ENCODE measurements around the gene PRDM13. TPM values are rescaled to one million over a fixed set of nuclear protein-coding genes. Genes with fewer than 3 reads are reported as not detected.
A peak's percentile ranks its signal among the peaks of the same experiment; 100 is the strongest.

The PRDM13 gene
- total RNA-seq (not detected), polyA plus RNA-seq (under 0.01 TPM)
- long read RNA-seq, donor 1, result 0 reads
- long read RNA-seq, donor 2, result 0 reads
- long read RNA-seq, donor 3, result 0 reads
- long read RNA-seq, donor 4, result 0 reads
- long read RNA-seq, donor 5, result 0 reads
- long read RNA-seq, donor 6, result 0 reads
- long read RNA-seq, donor 7, result 0 reads
- long read RNA-seq, donor 8, result 0 reads
- long read RNA-seq, donor 9, result 0 reads
- long read RNA-seq, donor 10, partial matches to known transcripts, result 26 of 31 reads
- long read RNA-seq, donor 10, other reads (novel, unspliced or antisense), result 5 of 31 reads

DNA sequence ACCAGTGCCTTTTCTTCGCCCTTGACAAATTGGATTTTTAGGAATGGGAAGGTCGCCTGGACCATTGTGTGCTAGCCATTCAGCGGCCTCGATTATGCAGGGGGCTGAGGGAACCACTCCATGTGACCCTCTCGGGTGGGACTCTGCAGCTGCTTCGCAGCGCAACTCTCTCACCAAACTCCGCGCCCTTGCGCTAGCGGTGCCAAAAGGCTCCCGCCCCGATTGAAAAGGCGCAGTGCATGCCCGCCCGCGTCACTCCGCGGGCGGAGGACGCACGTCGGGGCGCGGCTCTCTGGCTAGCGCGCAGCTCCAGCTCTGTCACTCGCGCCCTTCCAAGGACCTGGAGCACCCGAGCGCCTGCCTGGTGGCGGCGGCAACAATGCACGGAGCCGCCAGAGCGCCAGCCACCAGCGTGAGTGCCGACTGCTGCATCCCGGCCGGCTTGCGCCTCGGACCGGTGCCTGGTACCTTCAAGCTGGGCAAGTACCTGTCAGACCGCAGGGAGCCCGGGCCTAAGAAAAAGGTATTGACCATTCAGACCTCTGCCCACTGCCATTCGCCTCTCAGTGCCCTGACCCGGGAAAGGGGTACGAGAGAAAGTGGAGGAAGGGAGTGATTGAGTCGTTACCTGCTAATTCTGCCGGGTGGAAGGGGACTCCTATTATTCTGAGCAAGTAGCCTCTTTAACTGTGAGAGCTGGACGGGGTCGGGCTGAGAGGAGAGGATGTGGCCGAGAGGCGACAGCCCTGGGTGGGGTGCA is at the start of gene PRDM13:
TSS of gene PRDM13 (plus strand) at position 178 of the 760 bp plus-strand sequence. CDS start at position 380, 202 bp downstream.
- DNase-seq (ENCODE audit: low read depth in 6 of 9, low spot score in 9 of 9), result no peak
- Histone ChIP-seq H3K36me3 (ENCODE audit: control insufficient read depth in 2 of 2, insufficient read depth in 2 of 2, low read length in 1 of 2) (no peaks in the 10 kb centered on the region), H3K27ac (ENCODE audit: low read depth in 1 of 2, low read length in 1 of 2) (no peak within 1 kb of the TSS), H3K27me3 (ENCODE audit: control insufficient read depth in 2 of 2, insufficient read depth in 1 of 2, low read length in 1 of 2) (peaks cover 80 to 100% of the 10 kb centered on the region in 2 donors), H3K4me1 (ENCODE audit: control insufficient read depth in 2 of 2, insufficient read depth in 2 of 2, low read length in 2 of 2) (peaks cover 9 to 29% of the 10 kb centered on the region in 2 donors), H3K9me3 (ENCODE audit: control insufficient read depth in 2 of 2, insufficient read depth in 1 of 2, low read length in 1 of 2) (peaks cover 0 to 26% of the 10 kb centered on the region in 2 donors), H3K4me3 (ENCODE audit: low read length in 2 of 2) (no peak within 1 kb of the TSS)
- 10% methylated on average over 54 of the region's 54 CpGs for WGBS

DNA sequence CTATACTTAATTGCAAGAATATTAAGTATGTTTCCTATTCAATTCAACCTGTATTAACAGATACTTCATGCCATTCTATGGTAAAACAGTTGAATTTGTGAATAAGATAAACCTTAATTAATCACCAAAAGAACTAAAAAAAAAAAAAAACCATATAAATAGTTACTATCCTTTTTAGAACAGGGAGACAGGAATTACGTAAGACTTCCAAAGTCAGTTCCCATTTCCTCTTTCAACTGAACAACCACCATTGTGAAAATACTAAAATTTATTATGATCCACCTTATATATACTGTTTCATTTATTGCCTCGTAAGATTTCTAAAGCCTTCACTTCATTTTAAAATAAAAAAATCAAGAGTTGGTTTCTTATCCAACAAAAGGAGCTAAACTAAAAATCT is 47.6 kb upstream of the PRDM13 start:
- 97% methylated on average over 2 of the region's 2 CpGs for WGBS
- no peaks in the 10 kb centered on the region for H3K4me1 ChIP-seq (ENCODE audit: control insufficient read depth in 2 of 2, insufficient read depth in 2 of 2, low read length in 2 of 2)
- H3K9me3 ChIP-seq (ENCODE audit: control insufficient read depth in 2 of 2, insufficient read depth in 1 of 2, low read length in 1 of 2), result no peaks in the 10 kb centered on the region
- no peak overlapping the region for H3K4me3 ChIP-seq (ENCODE audit: low read length in 2 of 2)
- no peak overlapping the region for H3K27ac ChIP-seq (ENCODE audit: low read depth in 1 of 2, low read length in 1 of 2)
- H3K27me3 ChIP-seq (ENCODE audit: control insufficient read depth in 2 of 2, insufficient read depth in 1 of 2, low read length in 1 of 2), result no peaks in the 10 kb centered on the region
- no peak for DNase-seq (ENCODE audit: low read depth in 6 of 9, low spot score in 9 of 9)
- H3K36me3 ChIP-seq (ENCODE audit: control insufficient read depth in 2 of 2, insufficient read depth in 2 of 2, low read length in 1 of 2), result peaks cover 18 to 48% of the 10 kb centered on the region in 2 donors

GRCh38 chr6:99560668-99561067 is 46.0 kb upstream of the PRDM13 start:
- Histone ChIP-seq H3K9me3 (ENCODE audit: control insufficient read depth in 2 of 2, insufficient read depth in 1 of 2, low read length in 1 of 2) (no peaks in the 10 kb centered on the region), H3K4me3 (ENCODE audit: low read length in 2 of 2) (no peak overlapping the region), H3K4me1 (ENCODE audit: control insufficient read depth in 2 of 2, insufficient read depth in 2 of 2, low read length in 2 of 2) (no peaks in the 10 kb centered on the region), H3K36me3 (ENCODE audit: control insufficient read depth in 2 of 2, insufficient read depth in 2 of 2, low read length in 1 of 2) (peaks cover 13 to 35% of the 10 kb centered on the region in 2 donors), H3K27ac (ENCODE audit: low read depth in 1 of 2, low read length in 1 of 2) (no peak overlapping the region), H3K27me3 (ENCODE audit: control insufficient read depth in 2 of 2, insufficient read depth in 1 of 2, low read length in 1 of 2) (no peaks in the 10 kb centered on the region)
- 98% methylated on average over 4 of the region's 4 CpGs for WGBS
- no peak for DNase-seq (ENCODE audit: low read depth in 6 of 9, low spot score in 9 of 9)

DNA sequence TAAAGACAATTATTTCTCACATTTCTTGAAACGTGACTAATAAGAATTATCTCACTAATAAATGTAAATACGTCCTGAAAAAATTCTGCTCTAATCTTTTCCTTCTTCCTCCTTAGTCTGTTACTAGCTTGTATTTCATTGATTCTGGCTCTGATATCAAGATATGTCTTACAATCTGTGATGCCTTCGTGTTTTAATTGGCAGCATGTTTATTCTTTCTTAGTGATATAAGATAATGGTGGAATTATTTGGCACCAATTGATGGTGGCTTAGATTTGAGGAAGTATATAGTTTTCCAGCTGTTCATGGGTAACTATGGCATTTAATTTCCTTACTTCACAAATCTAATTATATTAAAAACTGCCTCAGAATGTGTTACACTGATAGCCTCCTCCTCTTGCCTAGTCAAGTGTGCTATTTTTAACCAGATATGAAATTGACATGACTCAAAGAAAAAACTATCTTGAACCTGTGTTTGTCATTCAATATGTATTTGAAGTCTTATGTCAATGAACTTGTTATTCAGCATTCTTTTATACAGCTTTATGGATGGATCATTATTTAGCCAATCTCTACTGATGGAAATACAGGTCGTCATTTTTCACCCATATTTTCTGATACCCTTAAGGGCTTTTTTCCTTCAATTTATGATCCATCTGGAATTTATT is 43.4 kb upstream of the PRDM13 start:
- H3K4me3 ChIP-seq (ENCODE audit: low read length in 2 of 2), result no peak overlapping the region
- 97% methylated on average over 4 of the region's 4 CpGs for WGBS
- no peak overlapping the region for H3K27ac ChIP-seq (ENCODE audit: low read depth in 1 of 2, low read length in 1 of 2)

DNA sequence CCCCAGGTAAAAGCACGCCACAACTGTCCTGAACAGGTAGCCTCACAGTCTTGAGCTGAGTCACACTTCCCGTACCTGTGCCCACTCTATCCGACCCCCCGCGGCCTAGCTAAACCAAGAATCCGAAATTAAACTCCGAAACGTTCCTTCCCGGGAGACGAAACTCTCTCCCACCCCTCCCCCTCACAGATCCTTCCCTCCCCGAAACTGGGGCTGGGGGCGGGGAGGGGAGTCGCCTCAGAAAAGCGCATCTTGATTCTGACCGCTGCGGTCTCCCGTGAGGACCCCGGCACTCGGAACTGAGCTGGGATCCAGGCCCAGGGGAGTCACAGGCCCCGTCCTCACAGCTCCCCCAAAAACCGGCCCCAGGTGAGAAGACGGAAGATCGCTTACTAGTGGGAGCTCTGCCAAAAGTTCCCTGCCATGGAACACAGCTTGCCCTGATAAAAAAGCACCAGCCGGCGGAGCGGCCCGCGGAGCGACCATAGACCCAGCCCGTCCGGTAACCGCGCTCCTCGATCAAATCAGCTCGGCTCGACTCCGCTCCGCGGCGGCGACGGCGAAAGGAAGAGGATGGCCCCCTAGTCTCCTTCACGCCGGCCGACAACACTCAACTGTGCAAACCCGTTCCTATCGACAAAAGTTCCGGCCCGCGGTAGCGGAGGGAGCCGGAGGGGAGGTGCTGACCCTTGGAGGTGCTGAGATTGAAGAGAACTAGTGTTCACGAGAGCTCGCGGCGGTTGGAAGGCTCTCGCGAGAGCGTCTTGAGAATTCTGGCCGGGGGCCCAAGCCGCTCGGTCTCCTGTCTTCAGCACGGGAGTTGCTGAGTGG is 38.3 kb upstream of the PRDM13 start, which contains the start of gene CCNC:
TSS of gene CCNC (minus strand) at position 558 of the 831 bp plus-strand sequence. CDS start at position 425, 133 bp downstream.
- DNase-seq (ENCODE audit: low read depth in 6 of 9, low spot score in 9 of 9), result peak; percentile 73 to 95 (median 80)
- Histone ChIP-seq H3K9me3 (ENCODE audit: control insufficient read depth in 2 of 2, insufficient read depth in 1 of 2, low read length in 1 of 2) (peaks cover 0 to 6% of the 10 kb centered on the region in 2 donors), H3K27ac (ENCODE audit: low read depth in 1 of 2, low read length in 1 of 2) (peak within 1 kb of the TSS; percentile 77 to 87), H3K4me1 (ENCODE audit: control insufficient read depth in 2 of 2, insufficient read depth in 2 of 2, low read length in 2 of 2) (peaks cover 0 to 2% of the 10 kb centered on the region in 2 donors), H3K27me3 (ENCODE audit: control insufficient read depth in 2 of 2, insufficient read depth in 1 of 2, low read length in 1 of 2) (no peaks in the 10 kb centered on the region), H3K4me3 (ENCODE audit: low read length in 2 of 2) (peak within 1 kb of the TSS; percentile 65 to 90), H3K36me3 (ENCODE audit: control insufficient read depth in 2 of 2, insufficient read depth in 2 of 2, low read length in 1 of 2) (no peaks in the 10 kb centered on the region)
- WGBS, result under 1% methylated on average over 64 of the region's 64 CpGs

More for the DNA sequence above, 43.4 kb upstream of the PRDM13 start:
- Histone ChIP-seq H3K9me3 (ENCODE audit: control insufficient read depth in 2 of 2, insufficient read depth in 1 of 2, low read length in 1 of 2) (peaks cover 0 to under 1% of the 10 kb centered on the region in 2 donors), H3K4me1 (ENCODE audit: control insufficient read depth in 2 of 2, insufficient read depth in 2 of 2, low read length in 2 of 2) (no peaks in the 10 kb centered on the region), H3K36me3 (ENCODE audit: control insufficient read depth in 2 of 2, insufficient read depth in 2 of 2, low read length in 1 of 2) (peaks cover 4 to 13% of the 10 kb centered on the region in 2 donors), H3K27me3 (ENCODE audit: control insufficient read depth in 2 of 2, insufficient read depth in 1 of 2, low read length in 1 of 2) (no peaks in the 10 kb centered on the region)
- DNase-seq (ENCODE audit: low read depth in 6 of 9, low spot score in 9 of 9), result no peak

DNA sequence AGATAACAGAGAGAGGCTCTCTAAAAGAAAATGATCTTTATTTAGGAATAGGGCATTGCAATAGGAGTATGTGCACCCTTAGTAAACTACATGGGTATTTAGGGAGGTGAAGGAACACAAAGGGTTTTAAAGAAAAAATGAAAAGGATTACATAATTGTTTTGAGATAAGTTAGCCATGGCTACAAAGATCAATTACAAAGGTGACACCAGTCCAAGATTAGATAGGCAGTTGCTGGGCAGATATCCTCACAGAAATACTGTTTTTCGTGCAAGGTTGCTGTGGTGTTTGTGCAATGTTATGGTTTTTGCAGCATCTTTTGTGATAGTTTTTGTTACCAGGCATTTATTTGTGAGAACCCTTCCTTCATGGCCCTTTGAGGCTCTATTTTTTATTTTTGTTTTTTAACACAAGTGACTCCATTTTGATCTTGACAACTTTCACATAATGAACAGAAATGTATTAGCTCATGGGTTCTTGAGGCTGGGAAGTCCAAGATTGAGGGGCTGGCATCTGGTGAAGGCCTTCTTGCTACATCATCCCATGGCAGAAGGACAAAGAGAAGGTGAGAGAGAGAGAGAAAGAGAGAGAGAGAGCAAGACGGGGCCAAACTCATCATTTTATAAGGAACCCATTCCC is 32.5 kb upstream of the PRDM13 start:
- 95% methylated on average over 2 of the region's 2 CpGs for WGBS
- no peak for DNase-seq (ENCODE audit: low read depth in 6 of 9, low spot score in 9 of 9)
- H3K4me1 ChIP-seq (ENCODE audit: control insufficient read depth in 2 of 2, insufficient read depth in 2 of 2, low read length in 2 of 2), result peaks cover 0 to 2% of the 10 kb centered on the region in 2 donors

GRCh38 chr6:99575544-99576227 is 30.9 kb upstream of the PRDM13 start:
- DNase-seq (ENCODE audit: low read depth in 6 of 9, low spot score in 9 of 9), result no peak
- Histone ChIP-seq H3K4me1 (ENCODE audit: control insufficient read depth in 2 of 2, insufficient read depth in 2 of 2, low read length in 2 of 2) (peaks cover 0 to 2% of the 10 kb centered on the region in 2 donors), H3K4me3 (ENCODE audit: low read length in 2 of 2) (no peak overlapping the region), H3K9me3 (ENCODE audit: control insufficient read depth in 2 of 2, insufficient read depth in 1 of 2, low read length in 1 of 2) (no peaks in the 10 kb centered on the region), H3K27me3 (ENCODE audit: control insufficient read depth in 2 of 2, insufficient read depth in 1 of 2, low read length in 1 of 2) (peaks cover 0 to 11% of the 10 kb centered on the region in 2 donors), H3K27ac (ENCODE audit: low read depth in 1 of 2, low read length in 1 of 2) (no peak overlapping the region), H3K36me3 (ENCODE audit: control insufficient read depth in 2 of 2, insufficient read depth in 2 of 2, low read length in 1 of 2) (no peaks in the 10 kb centered on the region)
- WGBS, result 98% methylated on average over 2 of the region's 2 CpGs

More for the DNA sequence above, 32.5 kb upstream of the PRDM13 start:
- H3K9me3 ChIP-seq (ENCODE audit: control insufficient read depth in 2 of 2, insufficient read depth in 1 of 2, low read length in 1 of 2), result no peaks in the 10 kb centered on the region
- no peaks in the 10 kb centered on the region for H3K36me3 ChIP-seq (ENCODE audit: control insufficient read depth in 2 of 2, insufficient read depth in 2 of 2, low read length in 1 of 2)
- peaks cover 0 to 6% of the 10 kb centered on the region in 2 donors for H3K27me3 ChIP-seq (ENCODE audit: control insufficient read depth in 2 of 2, insufficient read depth in 1 of 2, low read length in 1 of 2)
- no peak overlapping the region for H3K4me3 ChIP-seq (ENCODE audit: low read length in 2 of 2)
- H3K27ac ChIP-seq (ENCODE audit: low read depth in 1 of 2, low read length in 1 of 2), result no peak overlapping the region

- Histone ChIP-seq H3K36me3 (ENCODE audit: control insufficient read depth in 2 of 2, insufficient read depth in 2 of 2, low read length in 1 of 2) (no peaks in the 10 kb centered on the region), H3K4me3 (ENCODE audit: low read length in 2 of 2) (no peak overlapping the region), H3K9me3 (ENCODE audit: control insufficient read depth in 2 of 2, insufficient read depth in 1 of 2, low read length in 1 of 2) (no peaks in the 10 kb centered on the region), H3K27me3 (ENCODE audit: control insufficient read depth in 2 of 2, insufficient read depth in 1 of 2, low read length in 1 of 2) (peaks cover 0 to 40% of the 10 kb centered on the region in 2 donors), H3K27ac (ENCODE audit: low read depth in 1 of 2, low read length in 1 of 2) (no peak overlapping the region), H3K4me1 (ENCODE audit: control insufficient read depth in 2 of 2, insufficient read depth in 2 of 2, low read length in 2 of 2) (no peaks in the 10 kb centered on the region)
- 92% methylated on average over 4 of the region's 4 CpGs for WGBS
- DNase-seq (ENCODE audit: low read depth in 6 of 9, low spot score in 9 of 9), result no peak
Observed at GRCh38 chr6:99579781-99580180, 26.9 kb upstream of the PRDM13 start.

Measured in thymus (tissue), 14 donors.